GM12878 (cell line): ENCODE measurements around the gene SENP3. TPM values are rescaled to one million over a fixed set of nuclear protein-coding genes. Genes with fewer than 3 reads are reported as not detected.

Experiments used
- ATAC-seq: fragments of 200-7000 bp; cut with Tn5 transposase; 3 replicates; pipeline ENCODE4 v1.9.1; 2020; ENCODE audit warnings: mild to moderate bottlenecking, moderate library complexity
- BruUV-seq: library from RNA; stranded (reverse); fragments of 400-500 nt; replicated peaks from 2 replicates; lab custom pipeline; 2021; lab: Mats Ljungman, UMichigan
- CTCF ChIA-PET: fragments of 300-600 bp; sonication (Branson Sonifier 250); formaldehyde crosslinking; extraction: SDS; loops from one replicate; lab custom pipeline; 2021; ENCODE audit warnings: inconsistent platforms; lab: Yijun Ruan, JAX
- POLR2A ChIA-PET: fragments of 350-600 bp; formaldehyde crosslinking; extraction: SDS; loops from one replicate; lab custom pipeline; 2021; ENCODE audit warnings: inconsistent platforms; lab: Charles Lee
- RAD21 ChIA-PET: fragments of 300-600 bp; sonication (Branson Sonifier 250); formaldehyde crosslinking; loops from one replicate; lab custom pipeline; 2023; ENCODE audit warnings: antibody characterized with exemption; ENCODE audit not compliant: unreplicated experiment; lab: Charles Lee
- SMC1A ChIA-PET: fragments of 300-600 bp; sonication (Branson Sonifier 250); formaldehyde crosslinking; loops from one replicate; lab custom pipeline; 2023; ENCODE audit not compliant: unreplicated experiment, uncharacterized antibody; lab: Charles Lee
- DNase-seq: peaks from one replicate; pipeline ENCODE4 v3.0.0-alpha.2; 2011; ENCODE audit warnings: low read depth, low spot score
- FAIRE-seq: peaks from 3 replicates; lab custom pipeline; 2011; peaks lifted over from hg19 to GRCh38; lab: Jason Lieb, UNC
- H2AFZ ChIP-seq: 2 replicates; pipeline ENCODE4 v1.6.0; 2011; ENCODE audit warnings: low read depth, low read length, control low read depth; ENCODE audit not compliant: control insufficient read depth
- H3K27ac ChIP-seq: 2 replicates; pipeline ENCODE4 v1.5.1; 2011; ENCODE audit warnings: control low read depth; ENCODE audit not compliant: control insufficient read depth, insufficient read depth
- H3K27me3 ChIP-seq, 2 experiments: replicated peaks in 1 of 2; 2 replicates each; pipeline versions ENCODE4 v1.6.0 to v1.6.1; 2011; ENCODE audit warnings: low read length in 1 of 2; ENCODE audit not compliant: control insufficient read depth in 2 of 2, insufficient read depth in 2 of 2
- H3K36me3 ChIP-seq, 2 experiments: 2 replicates each; pipeline ENCODE4 v1.5.1; 2011; ENCODE audit warnings: low read length in 1 of 2; ENCODE audit not compliant: control insufficient read depth in 2 of 2, insufficient read depth in 2 of 2
- H3K4me1 ChIP-seq: 2 replicates; pipeline ENCODE4 v1.6.1; 2011; ENCODE audit warnings: mild to moderate bottlenecking, low read length, moderate library complexity, mixed read lengths; ENCODE audit not compliant: control insufficient read depth, insufficient read depth
- H3K4me2 ChIP-seq: 2 replicates; pipeline ENCODE4 v1.6.0; 2011; ENCODE audit warnings: control low read depth; ENCODE audit not compliant: control insufficient read depth, insufficient read depth
- H3K4me3 ChIP-seq: fragments of 200-600 bp; sonication (generic); 2 replicates; pipeline ENCODE4 v1.5.1; 2016
- H3K79me2 ChIP-seq: 2 replicates; pipeline ENCODE4 v1.6.0; 2011; ENCODE audit warnings: low read length; ENCODE audit not compliant: control insufficient read depth, insufficient read depth
- H3K9ac ChIP-seq: 2 replicates; pipeline ENCODE4 v1.8.0; 2011; ENCODE audit warnings: low read length, control low read depth, mixed read lengths; ENCODE audit not compliant: control insufficient read depth, insufficient read depth
- H3K9me3 ChIP-seq: replicated peaks from 3 replicates; pipeline ENCODE4 v1.5.1; 2011; ENCODE audit warnings: mild to moderate bottlenecking, low read length; ENCODE audit not compliant: control insufficient read depth, insufficient read depth
- H4K20me1 ChIP-seq: 2 replicates; pipeline ENCODE4 v1.6.0; 2011; ENCODE audit not compliant: control insufficient read depth, insufficient read depth
- ASH2L ChIP-seq: fragments of 300-600, 200-600 bp; sonication (generic); IDR thresholded peaks from 2 replicates; pipeline ENCODE4 v1.6.1; 2017; ENCODE audit warnings: low read depth, mild to moderate bottlenecking, borderline replicate concordance
- CREM ChIP-seq: IDR thresholded peaks from 2 replicates; pipeline ENCODE4 v1.6.1; 2014; ENCODE audit warnings: antibody characterized with exemption, low read depth
- EED ChIP-seq: sonication (generic); IDR thresholded peaks from 2 replicates; pipeline ENCODE4 v1.6.1; 2016; ENCODE audit warnings: antibody characterized with exemption, low read depth
- RAD21 ChIP-seq: IDR thresholded peaks from 2 replicates; pipeline ENCODE4 v1.6.1; 2011; ENCODE audit warnings: mild to moderate bottlenecking, low read depth, low read length, moderate library complexity; ENCODE audit not compliant: insufficient read depth
- SMC3 ChIP-seq: IDR thresholded peaks from 2 replicates; pipeline ENCODE4 v1.6.1; 2011; ENCODE audit warnings: low read length, improper control_type of control experiment, borderline replicate concordance
- TCF12 ChIP-seq: IDR thresholded peaks from 2 replicates; pipeline ENCODE4 v1.6.1; 2011; ENCODE audit warnings: low read depth, mild to moderate bottlenecking, low read length
- ZNF274 ChIP-seq: IDR thresholded peaks from one replicate; pipeline ENCODE4 v1.8.0; 2011; ENCODE audit not compliant: insufficient read length, insufficient read depth
- WGBS: methylation state at CpG from one replicate; pipeline ENCODE4 v1.1.6; 2016; ENCODE audit warnings: low lambda C conversion rate; ENCODE audit not compliant: insufficient replicate concordance, insufficient coverage; ENCODE audit errors: missing lambda C conversion rate; 5-methylcytosine and 5-hydroxymethylcytosine counted together
- in situ Hi-C: fragments of 300-500 bp; cut with MboI; formaldehyde crosslinking; loops from 9 replicates; pipeline ENCODE4 v1.14.3; 2018; ENCODE audit warnings: mixed read lengths
- intact Hi-C: fragments of 100-400 bp; cut with micrococcal nuclease; formaldehyde crosslinking; loops from one replicate; pipeline ENCODE4 v1.14.2; 2022; ENCODE audit not compliant: unreplicated experiment
- polyA plus RNA-seq, 11 experiments: library from polyadenylated mRNA; depleted of rRNA in 4 of 11; unstranded in 6 of 11; stranded (reverse) in 5 of 11; fragments of >200 nt; fragmentation: Nextera tagmentation in 4 of 11; fragmentation: Illumina TruSeq in 1 of 11; extraction: Ambion mirVana in 4 of 11; extraction: Trizol in 1 of 11; gene quantifications; 1 replicate in 1 of 11; 2 replicates in 10 of 11; pipeline versions ENCODE4 v1.2.1 to v1.2.3, GENCODE V29; 2011 to 2016; ENCODE audit warnings: inconsistent platforms in 2 of 11, missing spikeins in 2 of 11, low read depth in 1 of 11
- total RNA-seq, 4 experiments: library from RNA; depleted of rRNA in 3 of 4; stranded (reverse); fragments of >200 nt in 3 of 4; fragmentation: Illumina TruSeq in 1 of 4; extraction: Trizol in 1 of 4; gene quantifications; 2 replicates each; pipeline versions ENCODE4 v1.2.1 to v1.2.3, GENCODE V29; 2013 to 2021
- TF ChIP-seq, protein P1 (sequence below): fragments of 450-650 bp; IDR thresholded peaks from 2 replicates; pipeline ENCODE4 v1.6.1; 2016; ENCODE audit warnings: mild to moderate bottlenecking
- TF ChIP-seq, protein P2 (sequence below): fragments of 450-650 bp; IDR thresholded peaks from 2 replicates; pipeline ENCODE4 v1.6.1; 2017; ENCODE audit warnings: mild to moderate bottlenecking, moderate library complexity
- TF ChIP-seq, protein P3 (sequence below), 3 experiments: IDR thresholded peaks in 2 of 3; conservative IDR thresholded peaks in 1 of 3; 2 replicates each; pipeline ENCODE4 v1.5.1; 2011; ENCODE audit warnings: low read depth in 3 of 3, low read length in 3 of 3, mild to moderate bottlenecking in 3 of 3, control low read depth in 2 of 3, moderate library complexity in 2 of 3, inconsistent platforms in 1 of 3, mixed read lengths in 1 of 3; ENCODE audit not compliant: control insufficient read depth in 2 of 3, insufficient read depth in 1 of 3; ENCODE audit errors: extremely low read depth in 1 of 3
- TF ChIP-seq, protein P4 (sequence below): IDR thresholded peaks from 2 replicates; pipeline ENCODE4 v1.6.1; 2012; ENCODE audit warnings: low read depth, low read length, improper control_type of control experiment

SENP3 gene
- total and polyA plus RNA-seq, 10 of the 15 experiments (the other 5 are each of a cell fraction or from before 2014, with no cell fraction given): 1.8 to 113 (median 72.3) TPM

DNA sequence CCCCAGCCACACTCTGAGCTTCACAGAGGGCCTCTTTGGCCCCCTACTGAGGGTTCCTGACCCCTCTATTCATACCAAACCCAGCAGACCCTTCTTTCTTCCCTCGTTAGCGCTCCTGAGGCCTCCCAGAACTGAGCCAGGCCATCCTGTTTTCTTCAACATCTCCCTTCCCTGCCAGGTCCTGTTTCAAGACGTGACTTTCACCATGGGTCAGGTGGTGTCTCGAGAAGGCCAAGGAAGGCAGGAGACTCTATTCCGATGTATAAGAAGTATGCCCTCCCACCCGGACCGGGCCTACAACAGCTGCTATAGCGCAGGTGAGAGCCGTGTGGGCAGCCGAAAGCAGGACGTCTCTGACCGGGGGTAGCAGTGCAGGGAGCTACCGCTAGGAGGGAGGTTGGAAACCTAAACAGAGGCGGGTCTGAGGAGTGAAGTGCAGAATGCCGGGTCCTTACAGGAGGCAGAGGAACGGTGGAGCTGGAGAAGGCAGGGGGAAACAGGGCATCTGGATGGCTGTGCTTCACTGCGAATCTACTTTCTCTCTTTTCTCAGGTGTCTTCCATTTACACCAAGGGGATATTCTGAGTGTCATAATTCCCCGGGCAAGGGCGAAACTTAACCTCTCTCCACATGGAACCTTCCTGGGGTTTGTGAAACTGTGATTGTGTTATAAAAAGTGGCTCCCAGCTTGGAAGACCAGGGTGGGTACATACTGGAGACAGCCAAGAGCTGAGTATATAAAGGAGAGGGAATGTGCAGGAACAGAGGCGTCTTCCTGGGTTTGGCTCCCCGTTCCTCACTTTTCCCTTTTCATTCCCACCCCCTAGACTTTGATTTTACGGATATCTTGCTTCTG is 1.3 kb upstream of the SENP3 start:
- H3K4me1 ChIP-seq: peaks cover 37% of the 10 kb centered on the region
- FAIRE-seq: peak; percentile 81
- peaks cover 32% of the 10 kb centered on the region for H3K79me2 ChIP-seq
- peak overlapping the region; percentile 92 for H3K4me2 ChIP-seq
- POLR2A ChIA-PET: interaction anchor here (0.5 to 4.2 kb wide), 20 partner anchors 8 to 231 kb away, joined by 3 to 36 read pairs (median 4); partner anchors contain the start of genes CD68, NEURL4, POLR2A and TMEM102
- in situ Hi-C loops: loop anchor here (25.0 kb wide), 1 partner anchor 523 kb away; the partner anchor contains the start of genes SLC16A11 and SLC16A13
- H3K9ac ChIP-seq: peak overlapping the region; percentile 18; the same call in 1 of the 2 replicates
- peak overlapping the region; percentile 52 for H2AFZ ChIP-seq
- no peaks in the 10 kb centered on the region for H3K9me3 ChIP-seq
- RAD21 ChIA-PET: interaction anchor here (0.6 to 4.9 kb wide), 33 partner anchors 8 to 279 kb away, joined by 3 to 84 read pairs (median 5); partner anchors contain the start of genes ACAP1, CD68, CHRNB1 and FGF11
- peak; percentile 73 for ATAC-seq
- CTCF ChIA-PET: interaction anchor here (0.6 to 6.2 kb wide), 49 partner anchors 8 to 282 kb away, joined by 3 to 192 read pairs (median 6); partner anchors contain the start of genes ACAP1, CD68, CHRNB1 and FGF11
- SMC1A ChIA-PET: interaction anchor here (0.8 to 4.9 kb wide), 36 partner anchors 8 to 252 kb away, joined by 3 to 67 read pairs (median 5); partner anchors contain the start of genes CD68, TMEM102, TMEM95 and TNFSF12
- intact Hi-C loops: loop anchor here (1.0 to 5.0 kb wide), 6 partner anchors 12 to 204 kb away; partner anchors contain the start of genes FGF11 and TMEM102
- no peaks in the 10 kb centered on the region for H3K27me3 ChIP-seq
- no peaks in the 10 kb centered on the region for H4K20me1 ChIP-seq
- H3K27ac ChIP-seq: 0 out of 2 replicates have a peak overlapping the region, but pooled peaks have one; percentile 2
- 19% methylated on average over 22 of the region's 22 CpGs for WGBS
- DNase-seq: no peak
- peaks cover 7 to 10% of the 10 kb centered on the region in 2 experiments; a peak in 3 of 4 replicates for H3K36me3 ChIP-seq
- peak overlapping the region; percentile 92; the same call in 1 of the 2 replicates for H3K4me3 ChIP-seq
- no TSS peak for BruUV-seq
- TF ChIP-seq SMC3: peak; percentile 42; the same call in 1 of the 2 replicates
- peak; percentile 24; the same call in 1 of the 2 replicates for TF ChIP-seq CREM
- TF ChIP-seq RAD21: peak; percentile 33
- TF ChIP-seq, protein P1, sequence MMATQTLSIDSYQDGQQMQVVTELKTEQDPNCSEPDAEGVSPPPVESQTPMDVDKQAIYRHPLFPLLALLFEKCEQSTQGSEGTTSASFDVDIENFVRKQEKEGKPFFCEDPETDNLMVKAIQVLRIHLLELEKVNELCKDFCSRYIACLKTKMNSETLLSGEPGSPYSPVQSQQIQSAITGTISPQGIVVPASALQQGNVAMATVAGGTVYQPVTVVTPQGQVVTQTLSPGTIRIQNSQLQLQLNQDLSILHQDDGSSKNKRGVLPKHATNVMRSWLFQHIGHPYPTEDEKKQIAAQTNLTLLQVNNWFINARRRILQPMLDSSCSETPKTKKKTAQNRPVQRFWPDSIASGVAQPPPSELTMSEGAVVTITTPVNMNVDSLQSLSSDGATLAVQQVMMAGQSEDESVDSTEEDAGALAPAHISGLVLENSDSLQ: no peak
- 0 out of 2 replicates have a peak, but pooled peaks have one; percentile 59 for TF ChIP-seq TCF12
- TF ChIP-seq EED: peak; percentile 35; the same call in 1 of the 2 replicates
- TF ChIP-seq ZNF274: no peak
- TF ChIP-seq ASH2L: no peak
- TF ChIP-seq, protein P2, sequence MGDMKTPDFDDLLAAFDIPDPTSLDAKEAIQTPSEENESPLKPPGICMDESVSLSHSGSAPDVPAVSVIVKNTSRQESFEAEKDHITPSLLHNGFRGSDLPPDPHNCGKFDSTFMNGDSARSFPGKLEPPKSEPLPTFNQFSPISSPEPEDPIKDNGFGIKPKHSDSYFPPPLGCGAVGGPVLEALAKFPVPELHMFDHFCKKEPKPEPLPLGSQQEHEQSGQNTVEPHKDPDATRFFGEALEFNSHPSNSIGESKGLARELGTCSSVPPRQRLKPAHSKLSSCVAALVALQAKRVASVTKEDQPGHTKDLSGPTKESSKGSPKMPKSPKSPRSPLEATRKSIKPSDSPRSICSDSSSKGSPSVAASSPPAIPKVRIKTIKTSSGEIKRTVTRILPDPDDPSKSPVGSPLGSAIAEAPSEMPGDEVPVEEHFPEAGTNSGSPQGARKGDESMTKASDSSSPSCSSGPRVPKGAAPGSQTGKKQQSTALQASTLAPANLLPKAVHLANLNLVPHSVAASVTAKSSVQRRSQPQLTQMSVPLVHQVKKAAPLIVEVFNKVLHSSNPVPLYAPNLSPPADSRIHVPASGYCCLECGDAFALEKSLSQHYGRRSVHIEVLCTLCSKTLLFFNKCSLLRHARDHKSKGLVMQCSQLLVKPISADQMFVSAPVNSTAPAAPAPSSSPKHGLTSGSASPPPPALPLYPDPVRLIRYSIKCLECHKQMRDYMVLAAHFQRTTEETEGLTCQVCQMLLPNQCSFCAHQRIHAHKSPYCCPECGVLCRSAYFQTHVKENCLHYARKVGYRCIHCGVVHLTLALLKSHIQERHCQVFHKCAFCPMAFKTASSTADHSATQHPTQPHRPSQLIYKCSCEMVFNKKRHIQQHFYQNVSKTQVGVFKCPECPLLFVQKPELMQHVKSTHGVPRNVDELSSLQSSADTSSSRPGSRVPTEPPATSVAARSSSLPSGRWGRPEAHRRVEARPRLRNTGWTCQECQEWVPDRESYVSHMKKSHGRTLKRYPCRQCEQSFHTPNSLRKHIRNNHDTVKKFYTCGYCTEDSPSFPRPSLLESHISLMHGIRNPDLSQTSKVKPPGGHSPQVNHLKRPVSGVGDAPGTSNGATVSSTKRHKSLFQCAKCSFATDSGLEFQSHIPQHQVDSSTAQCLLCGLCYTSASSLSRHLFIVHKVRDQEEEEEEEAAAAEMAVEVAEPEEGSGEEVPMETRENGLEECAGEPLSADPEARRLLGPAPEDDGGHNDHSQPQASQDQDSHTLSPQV: 0 out of 2 replicates have a peak, but pooled peaks have one; percentile 35
- TF ChIP-seq, protein P3, sequence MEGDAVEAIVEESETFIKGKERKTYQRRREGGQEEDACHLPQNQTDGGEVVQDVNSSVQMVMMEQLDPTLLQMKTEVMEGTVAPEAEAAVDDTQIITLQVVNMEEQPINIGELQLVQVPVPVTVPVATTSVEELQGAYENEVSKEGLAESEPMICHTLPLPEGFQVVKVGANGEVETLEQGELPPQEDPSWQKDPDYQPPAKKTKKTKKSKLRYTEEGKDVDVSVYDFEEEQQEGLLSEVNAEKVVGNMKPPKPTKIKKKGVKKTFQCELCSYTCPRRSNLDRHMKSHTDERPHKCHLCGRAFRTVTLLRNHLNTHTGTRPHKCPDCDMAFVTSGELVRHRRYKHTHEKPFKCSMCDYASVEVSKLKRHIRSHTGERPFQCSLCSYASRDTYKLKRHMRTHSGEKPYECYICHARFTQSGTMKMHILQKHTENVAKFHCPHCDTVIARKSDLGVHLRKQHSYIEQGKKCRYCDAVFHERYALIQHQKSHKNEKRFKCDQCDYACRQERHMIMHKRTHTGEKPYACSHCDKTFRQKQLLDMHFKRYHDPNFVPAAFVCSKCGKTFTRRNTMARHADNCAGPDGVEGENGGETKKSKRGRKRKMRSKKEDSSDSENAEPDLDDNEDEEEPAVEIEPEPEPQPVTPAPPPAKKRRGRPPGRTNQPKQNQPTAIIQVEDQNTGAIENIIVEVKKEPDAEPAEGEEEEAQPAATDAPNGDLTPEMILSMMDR (IDR thresholded peaks at IDR 0.05 in 2 of 3, conservative IDR thresholded peaks at IDR 0.05 in 1 of 3; ENCODE audit: control insufficient read depth in 2 of 3, extremely low read depth in 1 of 3, insufficient read depth in 1 of 3, low read depth in 3 of 3, low read length in 3 of 3): peak; percentile 68 to 93 (median 83)
- TF ChIP-seq, protein P4, sequence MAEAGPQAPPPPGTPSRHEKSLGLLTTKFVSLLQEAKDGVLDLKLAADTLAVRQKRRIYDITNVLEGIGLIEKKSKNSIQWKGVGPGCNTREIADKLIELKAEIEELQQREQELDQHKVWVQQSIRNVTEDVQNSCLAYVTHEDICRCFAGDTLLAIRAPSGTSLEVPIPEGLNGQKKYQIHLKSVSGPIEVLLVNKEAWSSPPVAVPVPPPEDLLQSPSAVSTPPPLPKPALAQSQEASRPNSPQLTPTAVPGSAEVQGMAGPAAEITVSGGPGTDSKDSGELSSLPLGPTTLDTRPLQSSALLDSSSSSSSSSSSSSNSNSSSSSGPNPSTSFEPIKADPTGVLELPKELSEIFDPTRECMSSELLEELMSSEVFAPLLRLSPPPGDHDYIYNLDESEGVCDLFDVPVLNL: 0 out of 2 replicates have a peak, but pooled peaks have one; percentile 17
